EH (cell line): ENCODE data around the gene GDF15.

Experiments used
- DNase-seq: peaks from one replicate; pipeline ENCODE4 v3.0.0-alpha.2; 2015; ENCODE audit warnings: low read depth

GDF15 gene

GRCh38 chr19:18419195-18419698 lies 33.3 kb downstream of the GDF15 start, which contains the start of gene SSBP4:
SSBP4 (plus strand) TSS chr19:18419398; CDS start chr19:18419649, 251 bp downstream.
- peak; percentile 82 for DNase-seq

- no peak for DNase-seq
These were observed 33.9 kb downstream of the GDF15 start for GRCh38 chr19:18419699-18420460.

GRCh38 chr19:18420930-18421329 lies 35.0 kb downstream of the GDF15 start:
- no peak for DNase-seq

- no peak for DNase-seq
These were observed 35.5 kb downstream of the GDF15 start for GRCh38 chr19:18421371-18421959.

GRCh38 chr19:18422530-18423191 lies 36.7 kb downstream of the GDF15 start:
- no peak for DNase-seq

GRCh38 chr19:18423258-18424020 lies 37.5 kb downstream of the GDF15 start:
- no peak for DNase-seq

- no peak for DNase-seq
These were observed 38.3 kb downstream of the GDF15 start for GRCh38 chr19:18424122-18424889.

GRCh38 chr19:18424890-18425514 lies 39.0 kb downstream of the GDF15 start:
- no peak for DNase-seq

GRCh38 chr19:18425515-18426415 lies 39.8 kb downstream of the GDF15 start:
- DNase-seq: peak; percentile 78

- DNase-seq: no peak
These were observed 40.4 kb downstream of the GDF15 start for GRCh38 chr19:18426416-18426767.

- no peak for DNase-seq
These were observed 41.3 kb downstream of the GDF15 start for GRCh38 chr19:18427080-18427742.

- DNase-seq: no peak
These were observed 41.8 kb downstream of the GDF15 start for GRCh38 chr19:18427743-18428113.

GRCh38 chr19:18428173-18428786 lies 42.3 kb downstream of the GDF15 start:
- DNase-seq: no peak

- peak; percentile 88 for DNase-seq
These were observed 43.1 kb downstream of the GDF15 start for GRCh38 chr19:18428787-18429674.

- DNase-seq: no peak
These were observed 43.9 kb downstream of the GDF15 start for GRCh38 chr19:18429717-18430416.

GRCh38 chr19:18430417-18431144 lies 44.6 kb downstream of the GDF15 start:
- no peak for DNase-seq
